Smooth muscle cell (in vitro differentiated cells): ENCODE measurements around the gene NEK7. TPM values are rescaled to one million over a fixed set of nuclear protein-coding genes. Genes with fewer than 3 reads are reported as not detected.

Experiments used
- DNase-seq: peaks from one replicate; lab custom pipeline; 2025; ENCODE audit not compliant: unreplicated experiment; lab: John Stamatoyannopoulos, UW
- H2AFZ ChIP-seq: fragments of 200-600 bp; sonication (generic); 2 replicates; pipeline ENCODE4 v1.6.0; 2016; ENCODE audit warnings: antibody characterized with exemption, low read depth, mild to moderate bottlenecking
- H3F3A ChIP-seq: fragments of 200-600 bp; sonication (generic); 2 replicates; pipeline ENCODE4 v1.6.0; 2017; ENCODE audit warnings: antibody characterized with exemption, low read depth
- H3K27ac ChIP-seq: fragments of 200-600 bp; sonication (generic); 2 replicates; pipeline ENCODE4 v1.5.1; 2016; ENCODE audit warnings: low read depth, mild to moderate bottlenecking
- H3K27me3 ChIP-seq: fragments of 200-600 bp; sonication (generic); 2 replicates; pipeline ENCODE4 v1.6.1; 2016; ENCODE audit warnings: low read depth, mild to moderate bottlenecking
- H3K36me3 ChIP-seq: fragments of 200-600 bp; sonication (generic); 2 replicates; pipeline ENCODE4 v1.5.1; 2016; ENCODE audit warnings: low read depth
- H3K4me1 ChIP-seq: fragments of 200-600 bp; sonication (generic); 2 replicates; pipeline ENCODE4 v1.5.1; 2016; ENCODE audit warnings: low read depth
- H3K4me2 ChIP-seq: fragments of 200-600 bp; sonication (generic); 2 replicates; pipeline ENCODE4 v1.6.0; 2016; ENCODE audit warnings: mild to moderate bottlenecking
- H3K4me3 ChIP-seq: fragments of 200-600 bp; sonication (generic); 2 replicates; pipeline ENCODE4 v1.5.1; 2016; ENCODE audit warnings: mild to moderate bottlenecking
- H3K79me2 ChIP-seq: fragments of 200-600 bp; sonication (generic); 2 replicates; pipeline ENCODE4 v1.6.0; 2016; ENCODE audit warnings: low read depth, mild to moderate bottlenecking
- H3K9ac ChIP-seq: fragments of 200-600 bp; sonication (generic); 2 replicates; pipeline ENCODE4 v1.6.0; 2016; ENCODE audit warnings: low read depth
- H3K9me3 ChIP-seq: fragments of 200-600 bp; sonication (generic); replicated peaks from 2 replicates; pipeline ENCODE4 v1.5.1; 2016; ENCODE audit warnings: low read depth
- H4K20me1 ChIP-seq: fragments of 200-600 bp; sonication (generic); 2 replicates; pipeline ENCODE4 v1.6.0; 2016; ENCODE audit warnings: low read depth
- WGBS: methylation state at CpG from one replicate; pipeline ENCODE4 v1.1.7; 2016; ENCODE audit warnings: low lambda C conversion rate; 5-methylcytosine and 5-hydroxymethylcytosine counted together
- polyA plus RNA-seq: library from polyadenylated mRNA; unstranded; fragments of >200 nt; fragmentation: Nextera tagmentation; extraction: Ambion mirVana; gene quantifications from 2 replicates; pipeline ENCODE4 v1.2.1, GENCODE V29; 2016
- total RNA-seq: library from RNA; depleted of rRNA; stranded (reverse); fragments of >200 nt; gene quantifications from 2 replicates; pipeline ENCODE4 v1.2.3, GENCODE V29; 2014
- TF ChIP-seq, protein P1 (sequence below): fragments of 200-600 bp; sonication (generic); IDR thresholded peaks from 2 replicates; pipeline ENCODE4 v1.5.1; 2017; ENCODE audit warnings: borderline replicate concordance, mild to moderate bottlenecking, antibody characterized with exemption; ENCODE audit not compliant: insufficient read depth, poor library complexity, severe bottlenecking

The NEK7 gene
- total and polyA plus RNA-seq, 2 experiments from 2014 or later = 26.1 to 141 TPM

- 66% methylated on average over 3 of the region's 3 CpGs for WGBS
- Histone ChIP-seq H3K79me2 (peaks cover 7% of the 10 kb centered on the region), H2AFZ (no peak overlapping the region), H3K36me3 (no peaks in the 10 kb centered on the region), H3K9ac (no peak overlapping the region), H3K4me1 (peaks cover 12% of the 10 kb centered on the region), H3F3A (peaks cover 9% of the 10 kb centered on the region), H3K9me3 (no peaks in the 10 kb centered on the region), H4K20me1 (peaks cover 4% of the 10 kb centered on the region), H3K4me3 (no peak overlapping the region), H3K4me2 (peak overlapping the region; percentile 6), H3K27ac (peak overlapping the region; percentile 57), H3K27me3 (no peaks in the 10 kb centered on the region)
- DNase-seq = no peak
- TF ChIP-seq, protein P1, sequence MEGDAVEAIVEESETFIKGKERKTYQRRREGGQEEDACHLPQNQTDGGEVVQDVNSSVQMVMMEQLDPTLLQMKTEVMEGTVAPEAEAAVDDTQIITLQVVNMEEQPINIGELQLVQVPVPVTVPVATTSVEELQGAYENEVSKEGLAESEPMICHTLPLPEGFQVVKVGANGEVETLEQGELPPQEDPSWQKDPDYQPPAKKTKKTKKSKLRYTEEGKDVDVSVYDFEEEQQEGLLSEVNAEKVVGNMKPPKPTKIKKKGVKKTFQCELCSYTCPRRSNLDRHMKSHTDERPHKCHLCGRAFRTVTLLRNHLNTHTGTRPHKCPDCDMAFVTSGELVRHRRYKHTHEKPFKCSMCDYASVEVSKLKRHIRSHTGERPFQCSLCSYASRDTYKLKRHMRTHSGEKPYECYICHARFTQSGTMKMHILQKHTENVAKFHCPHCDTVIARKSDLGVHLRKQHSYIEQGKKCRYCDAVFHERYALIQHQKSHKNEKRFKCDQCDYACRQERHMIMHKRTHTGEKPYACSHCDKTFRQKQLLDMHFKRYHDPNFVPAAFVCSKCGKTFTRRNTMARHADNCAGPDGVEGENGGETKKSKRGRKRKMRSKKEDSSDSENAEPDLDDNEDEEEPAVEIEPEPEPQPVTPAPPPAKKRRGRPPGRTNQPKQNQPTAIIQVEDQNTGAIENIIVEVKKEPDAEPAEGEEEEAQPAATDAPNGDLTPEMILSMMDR = no peak
These were observed 112.2 kb downstream of the NEK7 start for GRCh38 chr1:198268784-198269645.

GRCh38 chr1:198269646-198269940, 112.8 kb downstream of the NEK7 start:
- no peaks in the 10 kb centered on the region for H3K9me3 ChIP-seq
- TF ChIP-seq, protein P1 = no peak
- no peaks in the 10 kb centered on the region for H3K27me3 ChIP-seq
- peak overlapping the region; percentile 6 for H3K4me2 ChIP-seq
- H3K4me3 ChIP-seq = no peak overlapping the region
- no peak for DNase-seq
- peak overlapping the region; percentile 57 for H3K27ac ChIP-seq
- peaks cover 12% of the 10 kb centered on the region for H3K4me1 ChIP-seq
- H3F3A ChIP-seq = peaks cover 9% of the 10 kb centered on the region
- H3K9ac ChIP-seq = no peak overlapping the region
- 90% methylated on average over 1 of the region's 1 CpG for WGBS
- H2AFZ ChIP-seq = no peak overlapping the region
- H4K20me1 ChIP-seq = peaks cover 4% of the 10 kb centered on the region
- peaks cover 7% of the 10 kb centered on the region for H3K79me2 ChIP-seq
- no peaks in the 10 kb centered on the region for H3K36me3 ChIP-seq

DNA sequence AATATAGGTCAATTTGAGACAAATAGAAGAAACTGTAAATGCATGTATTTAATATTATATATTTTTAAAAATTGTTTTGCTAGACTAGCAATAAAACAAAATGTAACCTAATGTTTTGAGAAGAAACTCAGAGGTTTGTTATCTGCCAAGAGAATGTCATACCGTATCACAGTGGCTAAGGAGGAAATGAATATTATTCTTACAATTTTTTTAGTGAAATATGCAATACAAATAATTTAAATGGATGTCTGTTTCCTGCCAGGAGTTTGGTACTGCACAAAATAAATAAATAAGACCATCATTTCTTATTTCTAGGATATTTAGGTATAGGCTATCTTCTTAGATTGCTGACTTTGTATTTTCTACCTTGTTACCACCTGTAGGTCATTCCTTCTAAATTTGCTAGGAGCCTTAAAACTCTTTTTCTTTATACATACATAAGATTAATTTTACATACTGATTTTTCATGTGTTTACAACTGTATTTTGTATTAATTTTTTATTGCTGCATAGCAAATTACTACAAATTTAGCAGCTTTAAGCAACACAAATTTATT, 113.6 kb downstream of the NEK7 start:
- Histone ChIP-seq H3K4me2 (no peak overlapping the region), H3F3A (peaks cover 9% of the 10 kb centered on the region), H2AFZ (no peak overlapping the region), H3K27me3 (no peaks in the 10 kb centered on the region), H3K9ac (no peak overlapping the region), H3K4me1 (peaks cover 12% of the 10 kb centered on the region), H4K20me1 (peaks cover 4% of the 10 kb centered on the region), H3K79me2 (peaks cover 7% of the 10 kb centered on the region), H3K4me3 (no peak overlapping the region), H3K9me3 (no peaks in the 10 kb centered on the region), H3K36me3 (no peaks in the 10 kb centered on the region), H3K27ac (no peak overlapping the region)
- 30% methylated on average over 1 of the region's 1 CpG for WGBS
- TF ChIP-seq, protein P1 = no peak
- DNase-seq = no peak
